Myocyte (in vitro differentiated cells): ENCODE measurements around the gene PPID. TPM values are rescaled to one million over a fixed set of nuclear protein-coding genes. Genes with fewer than 3 reads are reported as not detected.
"Not testable (repeated sequence)": the region's sequence is repeated elsewhere in the genome, so short reads cannot be mapped to it uniquely, and the experiment has no call there.

Experiments used
- DNase-seq: peaks from one replicate; pipeline ENCODE4 v3.0.0-alpha.2; 2012; ENCODE audit warnings: low read depth
- total RNA-seq: library from RNA; depleted of rRNA; stranded (reverse); fragments of >200 nt; gene quantifications from 2 replicates; pipeline ENCODE4 v1.2.3, GENCODE V29; 2014

PPID gene
- total RNA-seq, 1 donor from 2014 or later: 51.6 TPM

DNA sequence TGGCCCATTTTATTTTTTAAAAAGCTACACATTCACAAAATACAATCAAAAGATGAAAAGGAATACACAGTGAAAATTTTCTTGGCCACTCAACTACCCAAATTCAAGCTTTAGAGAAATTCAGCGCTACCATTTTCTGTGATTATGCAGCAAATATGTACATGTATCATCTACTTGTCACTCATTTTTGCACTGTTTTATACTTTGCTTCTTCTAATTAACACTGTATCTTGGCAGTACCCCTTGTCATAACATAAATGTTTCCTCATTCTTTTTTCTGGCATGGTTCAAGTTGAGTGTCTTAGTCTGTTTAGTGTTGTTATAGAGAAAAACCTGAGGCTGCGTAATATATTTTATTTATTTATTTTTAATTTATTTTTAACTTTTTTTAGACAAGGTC, 15.7 kb upstream of the PPID start:
- no peak for DNase-seq

DNA sequence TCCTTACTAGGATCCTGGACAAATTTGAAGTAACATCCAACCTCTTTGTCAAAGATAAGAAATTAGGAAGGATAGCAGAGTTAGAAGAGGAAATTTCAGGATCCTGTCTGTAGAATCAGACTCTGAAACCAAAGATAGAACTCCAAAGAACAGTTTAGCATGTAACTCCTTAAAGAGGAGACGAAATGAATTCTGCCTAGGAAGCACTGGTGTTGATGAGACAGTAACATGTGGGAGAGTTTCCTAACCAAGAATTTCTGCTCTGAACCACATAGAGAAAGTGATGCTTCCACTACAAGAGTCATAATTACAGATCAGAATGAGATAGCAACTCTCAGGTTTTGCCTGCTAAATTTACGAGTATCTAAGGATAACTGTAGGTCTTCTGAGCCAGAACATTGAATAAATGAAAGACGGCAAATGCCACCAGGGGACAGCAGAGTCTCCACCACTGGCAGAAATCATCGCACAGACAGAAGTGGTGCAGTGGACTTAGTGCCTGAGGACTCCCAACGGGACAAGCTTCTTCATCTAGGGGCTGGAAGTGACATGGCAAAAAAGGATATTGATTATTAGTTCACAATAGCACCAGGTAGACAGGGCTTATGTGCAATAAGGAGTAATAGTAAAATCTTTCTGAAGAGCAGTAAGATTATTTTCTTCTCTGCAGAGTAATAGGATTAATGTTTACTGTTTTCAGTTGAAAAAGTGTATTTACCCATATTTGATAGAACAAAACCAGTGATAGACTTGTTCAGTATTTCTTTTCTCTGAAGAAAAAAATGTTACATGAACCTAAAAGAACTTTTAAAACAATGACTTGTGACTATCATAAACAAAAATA, 6.7 kb upstream of the PPID start:
- peak; percentile 77 for DNase-seq

DNA sequence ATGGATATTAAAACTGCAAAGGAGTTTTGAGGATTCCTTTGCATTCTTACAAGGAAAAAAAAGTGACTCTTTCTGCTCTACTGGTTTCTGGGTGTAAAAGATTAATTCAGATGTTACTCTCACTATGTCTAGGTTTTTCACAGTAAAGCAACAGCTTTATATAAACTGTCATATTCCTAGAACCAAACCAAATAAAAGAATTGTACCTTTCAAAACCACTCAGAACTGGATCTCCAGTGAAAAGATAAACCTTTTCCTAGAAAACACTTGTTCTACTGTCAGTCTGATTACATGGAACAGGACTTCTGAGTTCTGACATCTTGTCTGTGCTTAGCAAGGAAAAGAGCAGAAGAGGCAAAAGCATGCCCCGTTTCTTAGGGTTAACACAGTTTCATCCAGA, 5.0 kb upstream of the PPID start:
- DNase-seq: no peak

DNA sequence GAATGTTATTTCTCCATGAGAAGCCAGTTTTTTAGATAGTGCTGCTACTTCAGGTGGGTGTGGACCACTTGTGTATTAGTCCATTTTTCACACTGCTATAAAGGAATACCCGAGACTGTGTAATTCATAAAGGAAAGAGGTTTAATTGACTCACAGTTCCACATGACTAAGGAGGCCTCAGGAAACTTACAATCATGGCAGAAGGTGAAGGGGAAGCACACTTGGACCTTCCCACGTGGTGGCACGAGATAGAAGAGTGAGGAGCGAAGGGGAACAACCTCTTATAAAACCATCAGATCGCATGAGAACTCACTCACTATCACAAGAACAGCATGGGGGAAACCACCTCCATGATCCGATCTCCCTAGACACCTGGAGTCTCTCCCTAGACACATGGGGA, 3.4 kb upstream of the PPID start:
- DNase-seq: no peak

DNA sequence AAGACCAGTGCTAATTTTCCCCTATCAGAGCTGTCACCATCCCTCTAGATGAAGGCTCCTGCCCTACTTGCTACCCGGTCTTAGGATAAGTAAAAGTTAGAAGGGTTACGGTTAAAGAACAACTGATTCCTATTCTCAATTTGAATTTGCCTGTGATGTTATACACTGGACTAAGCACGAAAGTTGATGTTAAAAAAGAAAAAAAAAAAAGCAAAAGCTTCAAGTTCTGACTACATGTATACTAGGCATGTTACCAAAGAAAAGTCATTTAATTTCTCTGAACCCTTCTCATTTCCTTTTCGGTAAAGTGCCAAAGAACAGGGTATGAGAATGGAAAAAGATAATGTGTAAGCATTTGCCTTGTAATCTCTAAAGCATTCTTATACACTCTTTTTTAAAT, 1.4 kb upstream of the PPID start:
- DNase-seq: no peak

DNA sequence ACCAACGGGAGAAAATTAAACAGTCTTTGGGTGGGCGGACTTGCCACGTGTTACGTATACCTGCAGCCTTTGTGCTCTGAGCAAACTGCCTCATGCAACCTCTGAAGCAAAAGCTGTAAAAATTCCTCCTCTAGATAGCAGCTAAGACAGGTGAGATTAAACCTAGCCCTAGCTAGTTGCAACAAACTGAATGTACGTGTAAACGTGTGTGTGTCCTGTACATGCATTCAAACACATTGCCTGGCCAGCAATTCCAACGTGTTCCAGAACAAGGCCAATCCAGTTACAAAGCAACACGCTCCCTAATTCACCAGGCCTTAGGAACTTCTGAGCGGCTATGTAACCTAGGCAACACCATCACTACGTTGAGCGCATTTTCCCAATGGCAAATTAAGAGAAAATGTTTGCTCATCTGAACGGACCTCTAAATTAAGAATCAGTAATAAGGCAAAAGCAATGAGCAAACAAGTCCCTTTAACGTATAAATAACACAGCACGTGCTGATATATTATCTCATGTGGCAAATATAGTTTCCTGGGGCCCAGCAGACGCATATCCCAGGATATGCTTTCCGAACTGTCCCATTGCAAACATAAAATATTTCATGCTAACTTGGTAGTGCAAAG, 792 bp downstream of the PPID start:
- peak; percentile 44 for DNase-seq

DNA sequence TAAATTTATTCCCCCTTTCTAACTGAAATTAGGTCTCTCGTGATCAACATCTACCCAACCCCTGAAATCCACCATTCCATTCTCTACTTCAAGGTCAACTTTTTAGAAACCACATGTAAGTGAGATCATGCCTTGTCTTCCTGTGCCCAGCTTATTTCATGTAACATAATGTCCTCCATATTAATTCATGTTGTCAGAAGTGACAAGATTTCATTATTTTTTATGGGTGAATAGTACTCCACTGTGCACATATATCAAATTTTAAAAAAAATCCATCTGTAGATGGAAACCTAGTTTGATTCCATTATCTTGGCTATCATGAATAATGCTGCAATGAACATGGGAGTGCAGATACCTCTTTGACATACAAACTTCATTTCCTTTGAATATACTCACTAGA, 1.5 kb downstream of the PPID start:
- no peak for DNase-seq

DNA sequence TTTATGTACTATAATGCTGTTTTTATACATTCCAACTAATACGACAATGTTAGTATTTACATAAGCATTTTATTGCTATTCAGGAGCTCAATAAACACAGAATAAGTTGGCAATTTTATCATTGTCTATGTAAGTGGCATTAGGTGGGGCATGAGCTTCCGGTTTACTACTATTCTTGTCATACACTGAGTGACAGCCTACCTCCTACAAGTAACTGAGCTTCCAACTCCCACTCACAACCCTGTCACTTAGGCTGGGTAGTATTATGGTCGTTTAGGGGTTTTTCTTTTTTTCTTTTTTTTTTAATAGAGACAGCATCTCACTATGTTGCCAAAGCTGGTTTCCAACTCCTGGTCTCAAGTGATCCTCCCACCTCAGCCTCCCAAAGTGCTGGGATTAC, 7.4 kb downstream of the PPID start:
- DNase-seq: no peak

DNA sequence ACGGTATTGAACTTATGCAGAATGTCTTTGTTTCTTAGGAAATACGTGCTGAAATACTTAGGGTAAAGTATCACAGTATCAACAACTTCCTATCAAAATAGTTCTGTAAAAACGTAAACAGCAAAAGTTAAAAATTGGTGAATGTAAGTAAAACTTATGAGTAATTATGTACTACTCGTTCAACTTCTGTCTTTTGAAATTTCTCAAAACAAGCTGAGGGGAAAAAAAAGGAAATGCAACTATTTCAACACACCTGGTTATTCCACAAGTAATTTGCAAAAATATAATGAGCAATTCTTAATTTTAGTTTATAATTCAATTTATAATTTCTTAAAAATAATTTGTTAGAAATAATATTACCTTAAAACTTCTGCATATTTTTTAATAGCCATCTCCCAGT, 8.3 kb downstream of the PPID start:
- no peak for DNase-seq

DNA sequence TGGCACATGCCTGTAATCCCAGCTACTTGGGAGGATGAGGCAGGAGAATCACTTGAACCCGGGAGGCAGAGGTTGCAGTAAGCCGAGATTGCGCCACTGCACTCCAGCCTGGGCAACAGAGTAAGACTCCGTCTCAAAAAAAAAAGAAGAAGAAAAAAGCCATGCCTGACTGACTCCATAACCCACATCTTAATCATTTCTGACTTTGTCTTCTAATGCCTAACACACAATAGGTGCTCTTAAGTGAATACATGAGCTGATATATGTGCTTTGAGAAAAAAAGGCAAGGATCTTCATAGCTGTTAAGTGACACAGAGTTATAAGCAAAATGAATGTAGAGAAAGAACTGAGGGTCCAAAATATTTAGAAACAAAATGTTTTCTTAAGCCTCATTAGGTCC, 10.6 kb downstream of the PPID start:
- not testable (repeated sequence) for DNase-seq

DNA sequence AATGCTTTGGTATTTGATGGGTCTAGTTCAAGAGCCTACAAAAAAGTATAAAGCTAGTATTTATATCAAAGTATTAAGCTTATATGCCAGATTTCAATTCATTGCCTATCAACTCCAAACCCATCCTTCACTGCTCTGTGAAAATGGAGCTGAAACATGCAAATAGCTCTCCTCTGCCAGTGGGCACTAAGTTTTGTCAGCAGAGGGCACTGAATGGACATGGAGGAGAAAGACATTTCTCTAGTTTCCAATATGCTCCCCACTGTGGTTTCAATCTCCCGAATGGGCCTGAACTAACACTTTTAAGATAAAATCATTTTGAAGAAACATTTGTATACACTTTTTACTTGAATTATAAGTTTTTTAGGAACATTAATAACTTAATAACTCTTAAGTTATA, 12.4 kb downstream of the PPID start:
- DNase-seq: peak; percentile 5

DNA sequence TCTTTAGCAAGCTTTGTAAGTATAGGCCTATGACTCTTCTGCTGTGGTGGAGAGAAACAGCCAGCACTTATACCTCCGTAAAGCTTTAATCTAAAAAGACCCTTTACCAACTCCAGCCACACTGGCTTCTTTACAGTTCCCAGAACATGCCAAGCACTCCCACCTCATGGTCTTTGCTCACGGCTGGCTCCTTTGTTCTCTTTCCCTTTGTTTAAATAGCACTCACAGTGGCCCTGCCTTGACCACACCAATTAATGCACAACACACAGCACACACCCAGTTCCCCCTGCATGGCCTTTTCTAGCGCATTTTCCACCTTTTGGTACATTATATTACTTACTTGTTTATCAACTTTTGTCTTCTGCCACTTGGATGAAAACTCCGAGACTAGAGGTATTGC, 18.9 kb downstream of the PPID start:
- no peak for DNase-seq

DNA sequence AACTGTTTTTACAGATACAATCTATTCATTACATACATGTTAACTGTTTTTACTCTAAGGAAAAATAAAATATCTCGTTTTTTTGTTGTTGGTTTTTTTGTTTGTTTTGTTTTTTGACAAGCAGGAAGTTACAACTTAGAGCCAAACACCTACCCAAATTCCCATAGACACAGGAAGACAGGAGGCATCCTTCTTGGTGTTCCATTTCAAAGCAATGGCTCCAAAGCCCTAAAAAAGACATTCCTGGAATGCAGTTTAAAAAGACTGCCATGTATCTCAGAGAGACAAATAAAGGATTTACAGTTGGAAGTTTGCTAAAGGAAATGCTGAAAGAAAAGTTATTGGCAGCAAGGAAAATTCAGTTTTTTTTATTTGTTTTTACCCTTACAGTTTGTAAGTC, 34.4 kb downstream of the PPID start:
- DNase-seq: no peak

DNA sequence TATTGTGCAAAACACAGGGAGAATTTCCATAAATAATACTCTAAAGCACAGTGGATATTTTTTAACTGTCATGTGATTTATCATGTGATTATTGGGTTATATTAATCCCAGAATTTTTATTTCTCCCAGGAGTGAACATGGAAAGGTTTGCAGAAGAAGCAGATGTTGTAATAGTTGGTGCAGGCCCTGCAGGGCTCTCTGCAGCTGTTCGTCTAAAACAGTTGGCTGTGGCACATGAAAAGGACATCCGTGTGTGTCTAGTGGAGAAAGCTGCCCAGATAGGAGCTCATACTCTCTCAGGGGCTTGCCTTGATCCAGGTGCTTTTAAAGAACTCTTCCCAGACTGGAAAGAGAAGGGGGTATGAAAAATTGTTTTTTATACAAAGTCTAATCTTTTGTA, 41.1 kb downstream of the PPID start:
- DNase-seq: peak; percentile 70

DNA sequence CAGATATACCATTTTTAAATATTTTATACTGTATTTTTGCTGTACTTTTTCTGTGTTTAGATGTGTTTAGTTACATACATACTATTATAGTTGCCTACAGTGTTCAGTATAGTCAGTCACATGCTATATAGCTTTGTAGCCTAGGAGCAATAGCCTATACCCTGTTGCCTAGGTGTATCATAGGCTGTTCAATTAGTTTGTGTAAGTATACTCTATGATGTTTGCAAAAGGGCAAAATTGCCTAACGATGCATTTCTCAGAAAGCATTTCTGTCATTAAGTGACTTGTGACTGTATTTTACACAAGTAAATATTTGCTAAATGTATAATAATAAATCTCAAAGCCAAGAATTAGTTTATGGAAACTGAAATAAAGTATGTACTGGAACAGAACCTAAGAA, 41.6 kb downstream of the PPID start:
- no peak for DNase-seq

DNA sequence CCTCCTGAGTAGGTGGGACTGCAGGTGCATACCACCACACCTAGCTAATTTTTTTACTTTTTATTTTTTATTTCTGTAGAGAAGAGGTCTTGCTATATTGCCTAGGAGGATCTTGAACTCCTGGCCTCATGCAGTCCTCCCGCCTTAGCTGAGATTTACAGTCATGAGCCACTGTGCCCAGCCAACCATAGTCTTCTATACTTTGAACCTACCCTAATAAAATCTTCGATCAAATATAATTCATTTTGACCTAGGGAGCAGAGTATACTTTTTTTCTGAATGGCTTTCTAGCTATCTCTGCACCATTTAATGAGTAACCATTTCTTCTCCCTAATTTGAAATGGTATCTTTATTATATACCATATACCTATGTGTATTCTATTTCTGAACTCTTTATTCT, 44.4 kb downstream of the PPID start:
- DNase-seq: no peak

DNA sequence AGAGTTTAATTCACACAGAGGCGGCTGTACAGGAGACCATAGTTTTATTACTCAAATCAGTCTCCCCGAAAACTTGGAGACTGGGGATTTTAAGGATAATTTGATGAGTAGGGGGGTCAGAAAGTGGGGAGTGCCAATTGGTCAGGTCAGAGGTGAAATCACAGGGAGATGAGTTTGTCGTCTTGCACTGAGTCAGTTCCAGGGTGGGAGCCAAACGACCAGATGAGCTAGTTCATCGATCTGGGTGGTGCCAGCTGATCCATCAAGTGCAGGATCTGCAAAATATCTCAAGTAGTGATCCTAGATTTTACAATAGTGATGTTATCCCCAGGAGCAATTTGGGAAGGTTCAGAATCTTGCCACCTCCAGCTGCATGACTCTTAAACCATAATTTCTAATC, 47.1 kb downstream of the PPID start:
- DNase-seq: no peak

DNA sequence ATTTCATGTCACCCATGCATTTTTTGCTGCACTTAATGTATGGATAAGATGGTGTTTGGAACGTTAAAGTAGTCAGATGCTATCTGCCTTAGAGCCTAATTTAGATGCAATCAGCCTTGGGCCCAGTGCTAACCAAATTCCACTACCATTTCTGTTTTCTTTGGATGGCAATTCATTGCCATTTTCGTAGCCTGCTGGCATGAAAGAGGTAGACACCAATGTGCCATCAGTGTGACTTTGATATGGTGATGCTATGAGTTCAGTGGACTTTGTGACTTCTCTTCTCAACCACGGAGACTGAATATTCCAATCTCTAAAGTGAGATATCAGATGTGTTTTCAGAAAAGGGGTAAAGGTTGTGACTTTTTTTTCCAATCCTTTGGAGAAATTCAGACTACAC, 49.6 kb downstream of the PPID start:
- DNase-seq: no peak

DNA sequence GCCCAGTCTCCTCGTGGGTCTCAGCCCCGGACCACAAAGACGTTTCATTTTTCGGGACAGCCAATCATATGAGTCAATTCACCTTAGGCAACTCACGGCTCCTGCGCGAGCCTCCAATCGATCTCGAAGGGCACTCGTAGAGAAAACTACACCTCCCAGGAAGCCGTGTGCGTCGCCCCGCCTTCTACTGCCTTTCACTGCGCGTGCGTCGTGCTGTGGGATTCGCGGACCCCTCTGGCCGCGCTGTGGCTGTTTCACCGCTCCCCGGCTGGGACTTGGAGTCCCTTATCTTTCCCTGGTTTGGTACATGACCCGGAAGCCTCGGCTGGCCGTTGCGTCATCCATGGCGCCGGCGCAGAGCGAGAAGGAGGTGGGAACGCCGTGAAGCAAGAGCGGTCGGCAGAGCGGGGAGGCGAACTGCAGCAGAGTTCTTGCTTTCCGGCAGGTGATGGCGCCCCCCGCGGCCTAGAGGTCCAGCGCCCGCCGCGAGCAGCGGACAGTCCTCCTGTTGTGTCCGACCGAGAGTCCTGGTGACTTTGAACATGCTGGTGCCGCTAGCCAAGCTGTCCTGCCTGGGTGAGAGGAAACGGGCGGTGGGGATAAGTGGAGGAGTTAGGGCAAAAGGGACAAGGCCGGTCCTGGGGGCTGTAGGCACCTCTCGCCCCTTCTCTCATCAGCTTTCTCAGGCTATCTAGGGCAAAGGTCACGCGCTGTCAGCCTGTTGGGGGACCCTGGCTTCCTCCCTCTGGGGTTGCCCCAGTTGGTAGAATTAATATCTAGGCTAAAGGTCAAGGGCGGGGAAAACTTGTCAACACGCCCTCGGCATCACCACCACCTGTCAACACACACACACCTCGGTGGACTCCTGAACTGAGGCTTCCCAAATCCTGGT, 51.0 kb downstream of the PPID start, which contains the start of gene ETFDH:
ETFDH (plus strand) TSS at position 382 of the 892 bp plus-strand sequence; CDS start at position 543, 161 bp downstream.
- peak; percentile 100 for DNase-seq

DNA sequence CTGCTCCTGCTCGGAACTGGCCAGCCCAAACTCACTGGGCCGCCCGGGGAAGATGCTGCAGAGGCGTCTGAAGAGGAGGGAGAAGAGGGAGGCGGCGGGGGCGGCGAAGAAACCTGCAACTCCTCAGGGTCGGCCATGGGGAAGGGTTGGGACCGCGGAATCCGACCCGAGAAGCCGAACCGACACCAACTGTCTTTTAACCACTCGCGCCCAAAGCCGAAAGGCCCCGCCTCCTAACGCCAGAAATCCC, 51.6 kb downstream of the PPID start, which contains the start of gene C4orf46:
C4orf46 (minus strand) TSS at position 223 of the 250 bp plus-strand sequence; CDS start at position 137, 86 bp downstream.
- no peak for DNase-seq

DNA sequence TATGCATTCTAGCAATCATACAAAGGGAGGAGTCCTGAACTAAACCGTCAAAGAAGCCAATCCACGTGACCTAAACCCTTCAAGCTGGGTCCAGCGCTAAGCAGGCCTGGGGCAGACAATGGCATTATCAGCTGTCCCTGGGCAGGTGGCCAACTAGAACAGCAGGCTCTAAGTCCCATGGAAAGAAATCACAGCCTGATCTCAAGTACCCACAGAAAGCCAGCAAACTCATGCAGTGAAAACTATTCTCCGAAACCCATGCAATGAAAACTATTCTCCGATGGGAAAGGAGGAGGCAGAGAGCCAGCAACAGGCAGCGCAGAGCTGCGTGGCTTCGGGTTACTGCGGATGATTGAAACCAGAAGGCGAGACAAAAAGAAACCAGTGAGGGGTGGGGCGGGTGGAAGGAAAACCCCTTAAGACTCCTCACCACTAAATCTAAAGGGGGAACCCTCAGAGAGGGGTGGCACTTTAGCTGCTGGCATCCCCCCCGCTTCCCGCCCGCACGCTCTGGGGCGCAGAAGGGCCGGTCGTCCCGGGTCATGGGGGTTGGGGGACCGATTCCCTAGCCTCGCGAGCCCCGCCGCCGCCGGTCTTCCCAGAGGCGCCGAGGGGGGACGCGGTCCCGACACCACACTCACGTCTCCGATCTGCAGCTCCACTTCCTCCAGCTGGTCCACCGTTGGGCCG, 52.1 kb downstream of the PPID start:
- peak; percentile 97 for DNase-seq
